K562 (cell line): ENCODE measurements around the gene CCDC28B. TPM values are rescaled to one million over a fixed set of nuclear protein-coding genes. Genes with fewer than 3 reads are reported as not detected.

ENCODE experiments used
- ASH1L ChIP-seq: fragments of 450-650 bp; IDR thresholded peaks from 2 replicates; pipeline ENCODE4 v1.6.1; 2018; ENCODE audit warnings: borderline replicate concordance, mild to moderate bottlenecking, low read depth; ENCODE audit not compliant: partially characterized antibody
- BRD9 ChIP-seq: fragments of 450-650 bp; IDR thresholded peaks from 2 replicates; pipeline ENCODE4 v1.6.1; 2018; ENCODE audit warnings: low read depth; ENCODE audit not compliant: partially characterized antibody
- CBX5 ChIP-seq: IDR thresholded peaks from 2 replicates; pipeline ENCODE4 v1.6.1; 2014; ENCODE audit warnings: low read depth, borderline replicate concordance
- GTF2E2 ChIP-seq: fragments of 200-800 bp; sonication (Bioruptor generic); IDR thresholded peaks from 2 replicates; pipeline ENCODE4 v1.6.1; 2016; ENCODE audit warnings: missing genetic modification characterization, missing compliant biosample characterization
- HDAC6 ChIP-seq: IDR thresholded peaks from 2 replicates; pipeline ENCODE4 v1.6.1; 2012; ENCODE audit warnings: low read depth, mild to moderate bottlenecking, control low read depth, inconsistent platforms, low read length, moderate library complexity
- HMG20B ChIP-seq: fragments of 250-450 bp; sonication (Bioruptor Pico); IDR thresholded peaks from 2 replicates; pipeline ENCODE4 v1.5.0; 2021; ENCODE audit warnings: mild to moderate bottlenecking
- HMGN3 ChIP-seq: IDR thresholded peaks from 2 replicates; pipeline ENCODE4 v1.6.1; 2011; ENCODE audit warnings: borderline replicate concordance, low read depth, mild to moderate bottlenecking, mixed read lengths, low read length; ENCODE audit not compliant: insufficient read length; ENCODE audit errors: extremely low read depth
- ID3 ChIP-seq, 2 experiments: fragments of 250-450 bp in 1 of 2; fragments of 450-650 bp in 1 of 2; sonication (Bioruptor Pico) in 1 of 2; IDR thresholded peaks; 2 replicates each; pipeline versions ENCODE4 v1.6.1 to v1.8.0; 2016 to 2021; ENCODE audit warnings: mild to moderate bottlenecking in 2 of 2, moderate library complexity in 2 of 2, missing compliant biosample characterization in 1 of 2, missing genetic modification characterization in 1 of 2
- MBD1 ChIP-seq: fragments of 250-450 bp; sonication (Bioruptor Pico); IDR thresholded peaks from 2 replicates; pipeline ENCODE4 v1.8.0; 2022; ENCODE audit warnings: inconsistent platforms
- MCM5 ChIP-seq: fragments of 450-650 bp; IDR thresholded peaks from 2 replicates; pipeline ENCODE4 v1.6.1; 2016; ENCODE audit warnings: low read depth
- NRF1 ChIP-seq, 2 experiments: fragments of 450-650 bp; IDR thresholded peaks in 1 of 2; conservative IDR thresholded peaks in 1 of 2; 2 replicates each; pipeline ENCODE4 v1.6.1; 2014; ENCODE audit warnings: mild to moderate bottlenecking in 2 of 2
- RB1 ChIP-seq: fragments of 450-650 bp; IDR thresholded peaks from 2 replicates; pipeline ENCODE4 v1.6.1; 2017; ENCODE audit warnings: low read depth, mild to moderate bottlenecking
- SETDB1 ChIP-seq: IDR thresholded peaks from one replicate; pipeline ENCODE4 v1.6.1; 2012; ENCODE audit warnings: low read length, control low read depth, inconsistent platforms
- SRSF9 ChIP-seq: fragments of 200-400 bp; formaldehyde crosslinking; IDR thresholded peaks from 2 replicates; pipeline ENCODE4 v1.6.1; 2017; ENCODE audit warnings: low read depth, low read length, borderline replicate concordance
- TEAD4 ChIP-seq, 2 experiments: sonication (generic) in 1 of 2; formaldehyde crosslinking in 1 of 2; IDR thresholded peaks; 2 replicates each; pipeline versions ENCODE4 v1.6.1 to v1.8.0; 2012 to 2022; ENCODE audit warnings: borderline replicate concordance in 1 of 2, inconsistent platforms in 1 of 2, low read length in 1 of 2, mild to moderate bottlenecking in 1 of 2, missing genetic modification reagents in 1 of 2
- TFAM ChIP-seq: fragments of 250-450 bp; sonication (Bioruptor Pico); conservative IDR thresholded peaks from 2 replicates; pipeline ENCODE4 v1.5.0; 2021; ENCODE audit warnings: mild to moderate bottlenecking, moderate library complexity
- THAP7 ChIP-seq: fragments of 250-450 bp; sonication (Bioruptor Pico); IDR thresholded peaks from 2 replicates; pipeline ENCODE4 v1.5.0; 2021
- USF1 ChIP-seq: sonication (generic); formaldehyde crosslinking; IDR thresholded peaks from 2 replicates; pipeline ENCODE4 v1.9.0; 2022; ENCODE audit warnings: mild to moderate bottlenecking, missing genetic modification reagents
- ZHX1 ChIP-seq: fragments of 150-350 bp; conservative IDR thresholded peaks from 2 replicates; pipeline ENCODE4 v1.6.1; 2014; ENCODE audit warnings: low read length
- ZNF41 ChIP-seq: fragments of 250-450 bp; sonication (Bioruptor Pico); conservative IDR thresholded peaks from 2 replicates; pipeline ENCODE4 v1.4.0; 2020; ENCODE audit warnings: mild to moderate bottlenecking
- polyA plus RNA-seq, 8 experiments: library from polyadenylated mRNA; depleted of rRNA in 4 of 8; stranded (reverse) in 5 of 8; unstranded in 3 of 8; fragments of >200 nt; fragmentation: Nextera tagmentation in 2 of 8; fragmentation: Illumina TruSeq in 1 of 8; extraction: Ambion mirVana in 2 of 8; extraction: Trizol in 1 of 8; gene quantifications; 2 replicates each; pipeline versions ENCODE4 v1.2.1 to v1.2.3, GENCODE V29; 2011 to 2014; ENCODE audit warnings: inconsistent platforms in 1 of 8, missing spikeins in 1 of 8
- total RNA-seq, 7 experiments: library from RNA; depleted of rRNA in 6 of 7; stranded (reverse); fragments of >200 nt in 6 of 7; fragmentation: Illumina TruSeq in 2 of 7; extraction: Trizol in 2 of 7; gene quantifications; 2 replicates each; pipeline versions ENCODE4 v1.2.1 to v1.2.3, GENCODE V29; 2011 to 2021; ENCODE audit warnings: low replicate concordance in 1 of 7

CCDC28B gene
- total and polyA plus RNA-seq, 9 of the 15 experiments (the other 6 are each of a cell fraction or from before 2014, with no cell fraction given): 5.7 to 54.5 (median 31.7) TPM

- TF ChIP-seq MBD1 (CRISPR knock-in tag): no peak
- TF ChIP-seq HDAC6: no peak
- TF ChIP-seq ASH1L: no peak
- TF ChIP-seq MCM5: no peak
- peak; percentile 95 for TF ChIP-seq RB1
- TF ChIP-seq TFAM (CRISPR knock-in tag): no peak
- peak; percentile 59 for TF ChIP-seq HMGN3
- TF ChIP-seq ZHX1: 0 out of 2 replicates have a peak, but pooled peaks have one; percentile 19
- TF ChIP-seq SRSF9: no peak
- no peak for TF ChIP-seq ZNF41 (CRISPR knock-in tag)
- TF ChIP-seq ID3 (CRISPR knock-in tag; IDR thresholded peaks at IDR 0.05): no peak
- peak; percentile 63; the same call in 1 of the 2 replicates for TF ChIP-seq ID3 (tag; IDR thresholded peaks at IDR 0.05)
- TF ChIP-seq THAP7: no peak
- no peak for TF ChIP-seq USF1 (CRISPR knock-in tag)
- no peak for TF ChIP-seq HMG20B (CRISPR knock-in tag)
- TF ChIP-seq SETDB1: no peak
- TF ChIP-seq CBX5: 0 out of 2 replicates have a peak, but pooled peaks have one; percentile 40
- TF ChIP-seq GTF2E2: no peak
- TF ChIP-seq TEAD4 (IDR thresholded peaks at IDR 0.05; ENCODE audit: low read length): peak; percentile 30; the same call in 1 of the 2 replicates
- no peak for TF ChIP-seq TEAD4 (CRISPR knock-in tag; IDR thresholded peaks at IDR 0.05; ENCODE audit: borderline replicate concordance)
- peak; percentile 65 to 73 for TF ChIP-seq NRF1 (conservative IDR thresholded peaks at IDR 0.05 in 1 of 2, IDR thresholded peaks at IDR 0.05 in 1 of 2)
- TF ChIP-seq BRD9: peak; percentile 64
These were observed 47.8 kb downstream of the CCDC28B start (continued) for GRCh38 chr1:32247983-32248889.
